ENCODE data around the gene PRAC1.

Gene PRAC1

GRCh38 chr17:48747445-48748363 lies 25.4 kb upstream of the PRAC1 start:
- no peak for DNase-seq (ENCODE audit: low read depth)

- DNase-seq (ENCODE audit: low read depth) = no peak
Observed at GRCh38 chr17:48746916-48747444, 24.7 kb upstream of the PRAC1 start.

GRCh38 chr17:48745381-48746275 lies 23.3 kb upstream of the PRAC1 start:
- DNase-seq (ENCODE audit: low read depth) = no peak

GRCh38 chr17:48740537-48740936 lies 18.2 kb upstream of the PRAC1 start:
- DNase-seq (ENCODE audit: low read depth) = no peak

GRCh38 chr17:48738803-48739526 lies 16.6 kb upstream of the PRAC1 start:
- DNase-seq (ENCODE audit: low read depth) = no peak

GRCh38 chr17:48738424-48738802 lies 16.1 kb upstream of the PRAC1 start:
- no peak for DNase-seq (ENCODE audit: low read depth)

GRCh38 chr17:48737330-48738043 lies 15.2 kb upstream of the PRAC1 start:
- no peak for DNase-seq (ENCODE audit: low read depth)

- DNase-seq (ENCODE audit: low read depth) = no peak
Observed at GRCh38 chr17:48735062-48735351, 12.7 kb upstream of the PRAC1 start.

- no peak for DNase-seq (ENCODE audit: low read depth)
Observed at GRCh38 chr17:48734333-48735061, 12.2 kb upstream of the PRAC1 start.

- no peak for DNase-seq (ENCODE audit: low read depth)
Observed at GRCh38 chr17:48733632-48734328, 11.5 kb upstream of the PRAC1 start.

GRCh38 chr17:48732688-48733629 lies 10.6 kb upstream of the PRAC1 start:
- no peak for DNase-seq (ENCODE audit: low read depth)

GRCh38 chr17:48731355-48731754 lies 9.0 kb upstream of the PRAC1 start:
- DNase-seq (ENCODE audit: low read depth) = no peak

- DNase-seq (ENCODE audit: low read depth) = no peak
Observed at GRCh38 chr17:48730240-48730550, 7.9 kb upstream of the PRAC1 start.

GRCh38 chr17:48729335-48730239 lies 7.3 kb upstream of the PRAC1 start:
- no peak for DNase-seq (ENCODE audit: low read depth)

- DNase-seq (ENCODE audit: low read depth) = no peak
Observed at GRCh38 chr17:48728232-48729231, 6.2 kb upstream of the PRAC1 start, which contains the start of gene HOXB13. Gene HOXB13, minus strand, starts transcription at chr17:48728750. Its CDS starts 157 bp downstream, at chr17:48728593.

- DNase-seq (ENCODE audit: low read depth) = no peak
Observed at GRCh38 chr17:48727415-48728175, 5.3 kb upstream of the PRAC1 start.

Measured in GM04503 (cell line).